AG09309 (cell line): ENCODE measurements around the gene EMC6.

Experiments used
- DNase-seq: peaks from one replicate; pipeline ENCODE4 v3.0.0-alpha.2; 2010; ENCODE audit warnings: low read depth
- H3K4me3 ChIP-seq: 2 replicates; pipeline ENCODE4 v1.5.1; 2011; ENCODE audit warnings: mild to moderate bottlenecking, low read depth, low read length, moderate library complexity; ENCODE audit not compliant: control insufficient read depth
- CTCF ChIP-seq: IDR thresholded peaks from 2 replicates; pipeline ENCODE4 v1.5.1; 2011; ENCODE audit warnings: mild to moderate bottlenecking, low read depth, low read length, inconsistent platforms; ENCODE audit not compliant: insufficient read depth, control insufficient read depth; ENCODE audit errors: missing control alignments

The EMC6 gene

GRCh38 chr17:3681057-3681456, 12.4 kb downstream of the EMC6 start:
- H3K4me3 ChIP-seq = no peak overlapping the region
- DNase-seq = no peak
- no peak for TF ChIP-seq CTCF

- no peak overlapping the region for H3K4me3 ChIP-seq
- no peak for DNase-seq
- TF ChIP-seq CTCF = no peak
Measured at GRCh38 chr17:3681565-3681964, 13.0 kb downstream of the EMC6 start.

- no peak overlapping the region for H3K4me3 ChIP-seq
- no peak for DNase-seq
- TF ChIP-seq CTCF = no peak
Measured at GRCh38 chr17:3682033-3682432, 13.4 kb downstream of the EMC6 start.

GRCh38 chr17:3683054-3683511, 14.5 kb downstream of the EMC6 start:
- TF ChIP-seq CTCF = peak; percentile 96
- DNase-seq = no peak
- no peak overlapping the region for H3K4me3 ChIP-seq

- no peak overlapping the region for H3K4me3 ChIP-seq
- no peak for TF ChIP-seq CTCF
- DNase-seq = no peak
Measured at GRCh38 chr17:3685174-3685573, 16.6 kb downstream of the EMC6 start.

GRCh38 chr17:3688027-3688553, 19.5 kb downstream of the EMC6 start:
- no peak for DNase-seq
- H3K4me3 ChIP-seq = no peak overlapping the region
- TF ChIP-seq CTCF = no peak

- DNase-seq = no peak
- no peak for TF ChIP-seq CTCF
- no peak overlapping the region for H3K4me3 ChIP-seq
Measured at GRCh38 chr17:3688852-3689261, 20.2 kb downstream of the EMC6 start.
